GM21529 (cell line): Measurements from ENCODE around the gene TBC1D8.
"Not testable (repeated sequence)": the region's sequence is repeated elsewhere in the genome, so short reads cannot be mapped to it uniquely, and the experiment has no call there.

Experiments
- ATAC-seq: cut with Tn5 transposase; IDR thresholded peaks from one replicate; pipeline ENCODE4 v1.9.1; 2021; ENCODE audit not compliant: unreplicated experiment

TBC1D8 gene

GRCh38 chr2:101151146-101151858, at the start of gene TBC1D8:
Gene TBC1D8 (minus strand): TSS chr2:101151382. CDS start chr2:101151253, 129 bp downstream.
- peak; percentile 75 for ATAC-seq

- no peak for ATAC-seq
These were observed 49.5 kb upstream of the TBC1D8 start for GRCh38 chr2:101200676-101201075.

- no peak for ATAC-seq
These were observed 48.1 kb upstream of the TBC1D8 start for GRCh38 chr2:101199251-101199791.

- ATAC-seq = no peak
These were observed 46.6 kb upstream of the TBC1D8 start for GRCh38 chr2:101197814-101198213.

GRCh38 chr2:101197215-101197745, 46.1 kb upstream of the TBC1D8 start:
- ATAC-seq = no peak

GRCh38 chr2:101195871-101196661, 44.9 kb upstream of the TBC1D8 start:
- ATAC-seq = no peak

GRCh38 chr2:101193033-101193626, 41.9 kb upstream of the TBC1D8 start:
- ATAC-seq = no peak

GRCh38 chr2:101190747-101191516, 39.8 kb upstream of the TBC1D8 start:
- no peak for ATAC-seq

- ATAC-seq = no peak
These were observed 37.7 kb upstream of the TBC1D8 start for GRCh38 chr2:101188683-101189405.

GRCh38 chr2:101187131-101187530, 35.9 kb upstream of the TBC1D8 start:
- ATAC-seq = no peak

- no peak for ATAC-seq
These were observed 34.5 kb upstream of the TBC1D8 start for GRCh38 chr2:101185656-101186055.

GRCh38 chr2:101185085-101185484, 33.9 kb upstream of the TBC1D8 start:
- ATAC-seq = no peak

GRCh38 chr2:101179982-101180381, 28.8 kb upstream of the TBC1D8 start:
- ATAC-seq = no peak

GRCh38 chr2:101176803-101177202, 25.6 kb upstream of the TBC1D8 start:
- no peak for ATAC-seq

- ATAC-seq = no peak
These were observed 24.8 kb upstream of the TBC1D8 start for GRCh38 chr2:101175991-101176390.

GRCh38 chr2:101173707-101174295, 22.6 kb upstream of the TBC1D8 start:
- no peak for ATAC-seq

- not testable (repeated sequence) for ATAC-seq
These were observed 18.6 kb upstream of the TBC1D8 start for GRCh38 chr2:101169822-101170221.

GRCh38 chr2:101168706-101169105, 17.5 kb upstream of the TBC1D8 start:
- no peak for ATAC-seq

- ATAC-seq = not testable (repeated sequence)
These were observed 16.4 kb upstream of the TBC1D8 start for GRCh38 chr2:101167532-101167931.

GRCh38 chr2:101164021-101164420, 12.8 kb upstream of the TBC1D8 start:
- no peak for ATAC-seq
